Thymus (tissue), 11 donors: ENCODE results near the gene EP400. TPM values are rescaled to one million over a fixed set of nuclear protein-coding genes. Genes with fewer than 3 reads are reported as not detected.
A peak's percentile ranks its signal among the peaks of the same experiment; 100 is the strongest.

Source experiments
- DNase-seq, 9 donors: peaks; one replicate each; pipeline ENCODE4 v3.0.0-alpha.2; 2013; ENCODE audit warnings: low spot score in 9 of 9, low read depth in 6 of 9, missing footprints in 1 of 9
- H3K27ac ChIP-seq, 2 donors: one replicate each; pipeline ENCODE4 v1.5.1; 2013; ENCODE audit warnings: control low read depth in 1 of 2, low read depth in 1 of 2, low read length in 1 of 2, mild to moderate bottlenecking in 1 of 2, moderate library complexity in 1 of 2
- H3K27me3 ChIP-seq, 2 donors: one replicate each; pipeline ENCODE4 v1.5.1; 2013; ENCODE audit warnings: low read length in 1 of 2; ENCODE audit not compliant: control insufficient read depth in 2 of 2, insufficient read depth in 1 of 2
- H3K36me3 ChIP-seq, 2 donors: one replicate each; pipeline ENCODE4 v1.5.1; 2013; ENCODE audit warnings: low read length in 1 of 2, mild to moderate bottlenecking in 1 of 2, moderate library complexity in 1 of 2; ENCODE audit not compliant: control insufficient read depth in 2 of 2, insufficient read depth in 2 of 2
- H3K4me1 ChIP-seq, 2 donors: one replicate each; pipeline ENCODE4 v1.5.1; 2013; ENCODE audit warnings: low read length in 2 of 2; ENCODE audit not compliant: control insufficient read depth in 2 of 2, insufficient read depth in 2 of 2
- H3K4me3 ChIP-seq, 2 donors: one replicate each; pipeline ENCODE4 v1.5.1; 2013; ENCODE audit warnings: low read length in 2 of 2, control low read depth in 1 of 2, mild to moderate bottlenecking in 1 of 2
- H3K9me3 ChIP-seq, 2 donors: one replicate each; pipeline ENCODE4 v1.5.1; 2013; ENCODE audit warnings: low read length in 1 of 2, mild to moderate bottlenecking in 1 of 2; ENCODE audit not compliant: control insufficient read depth in 2 of 2, insufficient read depth in 1 of 2
- WGBS: extraction: QIAGEN DNeasy Blood & Tissue Kit; methylation state at CpG from one replicate; pipeline ENCODE4 v1.1.7; 2013; 5-methylcytosine and 5-hydroxymethylcytosine counted together
- polyA plus RNA-seq: library from polyadenylated mRNA; stranded (reverse); fragments of 200-250 nt; gene quantifications from one replicate; pipeline ENCODE4 v1.2.3, GENCODE V29; 2013
- total RNA-seq: library from RNA; stranded (reverse); fragments of 120-200 nt; gene quantifications from one replicate; pipeline ENCODE4 v1.2.4, GENCODE V29; 2013
- donor health status: healthy.

EP400 gene
- total and polyA plus RNA-seq, 2 donors, result 4.6 to 28.9 TPM

DNA sequence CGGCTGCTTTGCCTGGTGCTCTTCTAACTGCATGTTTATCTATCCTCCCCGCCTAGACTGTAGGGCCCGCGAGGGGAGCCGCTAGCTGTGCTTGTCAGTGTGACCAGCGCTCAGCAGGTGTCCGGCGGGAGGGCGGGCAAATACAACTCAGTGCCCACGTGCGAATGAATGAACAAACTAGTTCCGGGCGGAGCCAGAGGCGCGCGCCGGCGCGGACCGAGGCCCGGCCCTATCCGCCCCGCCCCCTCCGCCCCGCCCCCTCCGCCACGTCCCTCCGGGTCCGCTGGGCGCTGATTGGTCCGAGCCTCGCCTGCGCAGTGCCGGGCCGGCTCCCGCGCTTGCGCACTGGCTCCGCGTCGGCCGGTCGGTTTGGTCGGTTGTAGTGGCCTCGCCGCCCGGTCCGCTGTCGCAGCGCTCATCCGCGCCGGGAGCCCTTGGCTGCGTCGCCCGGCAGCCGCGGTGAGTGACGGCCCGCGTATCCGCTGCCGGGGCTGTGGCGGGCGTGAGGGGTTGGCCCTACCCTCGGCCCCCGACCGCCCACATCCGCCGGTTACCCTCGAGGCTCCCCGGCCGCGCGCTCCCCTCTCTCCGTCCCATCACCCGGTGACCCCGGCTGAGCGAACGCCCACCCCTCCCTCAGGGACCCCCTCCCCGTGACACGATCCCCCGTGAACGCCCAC, 134.3 kb downstream of the EP400 start:
- under 1% methylated on average over 84 of the region's 84 CpGs for WGBS
- H3K4me1 ChIP-seq, result peaks cover 7 to 12% of the 10 kb centered on the region in 2 donors
- peak overlapping the region in 1 of 2 donors; percentile 22 for H3K27ac ChIP-seq
- no peaks in the 10 kb centered on the region for H3K9me3 ChIP-seq
- H3K36me3 ChIP-seq, result peaks cover 4% of the 10 kb centered on the region in 2 donors
- peak; percentile 42 to 88 (median 71) for DNase-seq
- peak overlapping the region; percentile 58 to 60 for H3K4me3 ChIP-seq
- no peaks in the 10 kb centered on the region for H3K27me3 ChIP-seq

DNA sequence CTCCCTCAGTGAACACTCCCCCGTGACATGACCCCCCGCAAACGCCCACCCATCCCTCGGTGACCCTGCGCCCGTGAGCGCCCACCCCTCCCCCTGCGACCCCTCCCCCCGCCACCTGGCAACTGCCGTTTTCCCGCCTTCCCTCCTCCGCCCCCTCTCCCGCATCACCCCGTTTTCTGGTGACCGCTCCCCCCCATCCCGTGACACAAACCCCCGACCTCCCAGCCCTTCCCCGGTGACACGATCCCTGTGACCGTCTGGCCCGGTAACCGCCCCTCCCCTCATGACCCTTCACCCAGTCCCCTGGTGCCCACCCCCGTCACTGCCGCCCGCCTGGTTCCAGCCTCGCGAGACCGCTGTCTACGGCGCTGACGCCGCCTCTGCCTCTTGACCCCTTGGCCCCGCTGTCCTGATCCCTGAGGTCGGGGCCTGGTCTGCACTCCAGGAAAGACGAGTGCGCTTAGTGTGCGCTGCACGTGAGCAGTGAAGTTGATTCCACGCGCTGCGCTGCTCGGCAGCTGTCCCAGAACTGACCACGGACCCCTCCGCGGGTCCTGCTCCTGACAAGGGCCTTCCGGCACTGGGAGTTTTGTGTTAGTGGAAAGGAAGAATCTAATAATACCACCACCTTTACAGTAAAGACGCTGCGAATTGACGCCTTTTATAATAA, 135.0 kb downstream of the EP400 start:
- H3K4me1 ChIP-seq, result peaks cover 7 to 12% of the 10 kb centered on the region in 2 donors
- peak in 1 of 9 donors; percentile 28 for DNase-seq

DNA sequence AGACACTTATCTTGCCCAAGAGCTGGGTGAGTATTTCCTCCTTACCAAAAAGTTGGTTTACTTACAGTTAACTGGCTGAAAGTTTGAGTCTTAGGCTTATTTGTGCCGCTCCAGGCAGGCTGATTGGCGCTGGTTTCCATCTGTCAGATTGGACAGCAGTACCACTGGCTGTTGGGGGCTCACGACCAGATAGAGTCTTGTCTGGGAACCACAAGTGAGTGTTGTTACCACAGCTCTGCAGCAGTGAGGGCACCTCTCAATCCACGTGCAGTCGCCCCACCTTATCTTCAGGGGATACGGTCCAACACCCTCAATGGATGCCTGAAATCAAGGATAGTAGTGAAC, 135.5 kb downstream of the EP400 start:
- DNase-seq, result no peak

More for the DNA sequence above, 135.0 kb downstream of the EP400 start:
- Histone ChIP-seq H3K4me3 (peak overlapping the region; percentile 58 to 60), H3K9me3 (no peaks in the 10 kb centered on the region), H3K27me3 (no peaks in the 10 kb centered on the region), H3K27ac (peak overlapping the region in 1 of 2 donors; percentile 0), H3K36me3 (peaks cover 2 to 4% of the 10 kb centered on the region in 2 donors)
- WGBS, result 3% methylated on average over 49 of the region's 49 CpGs

DNA sequence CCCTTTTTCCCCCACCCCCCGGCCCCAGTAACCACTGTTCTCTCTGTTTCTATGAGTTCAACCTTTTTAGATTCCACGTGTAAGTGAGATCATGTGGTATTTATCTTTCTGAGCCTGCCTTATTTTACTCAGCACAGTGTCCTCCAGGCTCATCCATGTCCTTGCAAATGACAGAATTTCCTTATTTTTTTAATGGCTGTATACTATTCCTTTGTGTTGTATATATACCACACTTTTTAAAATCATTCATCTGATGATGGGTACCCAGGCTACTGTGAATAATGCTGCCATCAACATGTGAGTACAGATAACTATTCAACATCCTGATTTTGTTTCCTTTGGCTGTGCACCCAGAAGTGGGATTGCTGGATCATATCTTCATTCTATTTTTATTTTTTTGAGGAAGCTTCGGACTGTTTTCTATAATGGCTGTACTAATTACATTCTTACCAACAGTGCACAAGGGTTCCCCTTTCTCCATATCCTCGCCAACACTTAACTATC, 139.7 kb downstream of the EP400 start:
- Histone ChIP-seq H3K4me1 (peaks cover 3 to 6% of the 10 kb centered on the region in 2 donors), H3K27ac (no peak overlapping the region), H3K9me3 (no peaks in the 10 kb centered on the region), H3K27me3 (no peaks in the 10 kb centered on the region), H3K4me3 (no peak overlapping the region), H3K36me3 (peaks cover 0 to 4% of the 10 kb centered on the region in 2 donors)
- 97% methylated on average over 4 of the region's 4 CpGs for whole genome bisulfite sequencing
- no peak for DNase-seq

More for the DNA sequence above, 135.5 kb downstream of the EP400 start:
- WGBS, result 63% methylated on average over 6 of the region's 6 CpGs
- H3K4me1 ChIP-seq, result peaks cover 7 to 12% of the 10 kb centered on the region in 2 donors
- peak overlapping the region; percentile 58 to 60 for H3K4me3 ChIP-seq
- H3K36me3 ChIP-seq, result peaks cover 0 to 4% of the 10 kb centered on the region in 2 donors
- H3K9me3 ChIP-seq, result no peaks in the 10 kb centered on the region
- H3K27ac ChIP-seq, result no peak overlapping the region
- H3K27me3 ChIP-seq, result no peaks in the 10 kb centered on the region

DNA sequence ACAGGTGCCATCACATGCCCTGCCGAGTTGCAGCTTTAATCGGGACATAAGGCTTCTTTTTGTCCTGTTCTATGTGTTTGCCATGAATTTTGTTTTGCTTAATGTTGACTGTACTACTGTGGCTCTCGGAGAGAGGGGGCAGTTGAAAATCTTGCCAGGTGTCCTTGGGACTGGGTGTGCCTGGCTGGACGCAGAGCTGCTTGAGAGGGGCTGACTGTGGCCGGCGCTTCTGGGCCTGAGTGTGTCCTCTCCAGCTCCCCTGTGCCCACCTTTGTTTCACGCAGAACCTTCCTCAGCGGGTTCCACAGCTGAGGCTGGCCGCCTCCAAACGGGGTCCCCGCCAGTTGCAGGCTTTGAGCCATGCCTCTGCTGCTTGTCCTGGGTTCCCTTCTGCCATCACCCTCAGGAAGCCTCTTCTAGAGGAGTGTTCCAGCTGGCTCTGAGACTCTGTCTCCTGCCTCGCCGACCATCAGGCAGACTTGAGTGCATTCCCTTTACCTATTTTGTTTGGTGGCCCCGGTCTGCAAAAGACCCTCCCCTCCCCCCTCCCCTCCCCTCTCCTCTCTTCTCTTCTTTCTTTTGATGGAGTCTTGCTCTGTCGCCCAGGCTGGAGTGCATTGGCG, 144.6 kb downstream of the EP400 start:
- H3K4me1 ChIP-seq, result no peaks in the 10 kb centered on the region
- DNase-seq, result no peak
- no peak overlapping the region for H3K27ac ChIP-seq
- 98% methylated on average over 16 of the region's 16 CpGs for WGBS
- H3K27me3 ChIP-seq, result no peaks in the 10 kb centered on the region
- H3K9me3 ChIP-seq, result peaks cover 0 to 4% of the 10 kb centered on the region in 2 donors
- peaks cover 3 to 5% of the 10 kb centered on the region in 2 donors for H3K36me3 ChIP-seq
- H3K4me3 ChIP-seq, result no peak overlapping the region

DNA sequence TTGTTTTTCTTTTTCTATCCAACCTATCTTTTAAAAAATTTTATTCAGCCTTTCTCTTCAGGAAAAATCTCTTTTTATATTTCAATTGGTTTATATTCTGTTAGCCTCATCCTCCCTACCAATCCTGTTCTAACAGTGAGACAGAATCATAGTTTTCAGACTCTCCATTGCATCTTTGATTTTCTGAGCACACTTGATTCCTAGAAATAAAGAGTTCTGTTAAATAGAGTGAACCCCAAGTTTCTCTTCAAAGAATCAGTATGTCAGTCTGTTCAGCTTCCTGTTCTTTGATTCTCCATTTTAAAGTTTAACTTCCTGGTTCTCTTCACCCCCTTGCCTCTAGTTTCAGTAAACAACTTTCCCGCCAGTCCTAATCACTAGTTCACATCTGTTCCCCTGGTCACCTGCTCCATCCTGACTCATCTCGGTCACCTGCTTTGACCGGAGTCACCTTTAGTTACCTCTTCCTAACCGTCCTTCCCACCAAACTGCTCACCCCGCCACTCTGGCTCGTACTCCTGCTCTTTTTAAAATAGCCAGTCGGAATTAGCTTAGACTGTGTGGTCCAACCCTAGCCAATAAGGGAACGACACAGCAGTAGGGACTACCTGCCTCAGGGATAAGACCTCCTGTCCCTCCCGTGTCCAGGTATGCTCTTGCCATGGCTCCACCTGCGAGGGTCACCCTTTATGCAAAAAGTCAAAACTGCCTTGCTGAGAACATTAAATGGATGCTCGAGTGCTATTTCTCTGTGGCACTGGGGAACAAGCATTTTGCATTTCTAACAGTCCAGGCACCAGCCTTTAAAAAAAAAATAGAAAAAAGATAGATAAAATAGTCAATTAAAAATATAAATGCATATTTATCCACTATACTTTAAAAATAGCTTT, 146.0 kb downstream of the EP400 start:
- WGBS, result 92% methylated on average over 11 of the region's 11 CpGs
- Histone ChIP-seq H3K4me1 (no peaks in the 10 kb centered on the region), H3K4me3 (no peak overlapping the region), H3K27ac (no peak overlapping the region), H3K27me3 (no peaks in the 10 kb centered on the region), H3K36me3 (peaks cover 3 to 11% of the 10 kb centered on the region in 2 donors), H3K9me3 (peaks cover 0 to 4% of the 10 kb centered on the region in 2 donors)
- DNase-seq, result no peak

DNA sequence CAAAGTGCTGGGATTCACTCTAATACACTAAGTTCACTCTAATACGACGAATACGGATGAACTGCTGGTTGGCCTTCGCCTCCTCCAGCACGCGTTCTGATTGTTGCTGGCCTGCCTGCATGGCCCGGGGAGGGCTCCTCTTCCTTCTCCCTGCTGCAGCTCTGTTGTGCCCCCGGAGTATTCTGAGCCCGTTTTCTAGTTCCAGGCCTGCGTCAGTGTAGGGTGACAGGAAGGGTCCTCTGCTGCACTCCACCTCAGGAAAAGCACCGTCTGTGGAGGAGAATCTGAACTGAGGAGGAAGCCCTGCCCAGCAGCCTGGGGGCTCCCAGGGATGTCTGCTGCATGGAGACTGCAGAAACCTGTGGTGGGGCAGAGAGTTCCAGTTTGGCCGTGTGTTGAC, 150.0 kb downstream of the EP400 start:
- no peak for DNase-seq
- Histone ChIP-seq H3K27ac (no peak overlapping the region), H3K36me3 (peaks cover 3 to 5% of the 10 kb centered on the region in 2 donors), H3K4me3 (no peak overlapping the region), H3K4me1 (no peaks in the 10 kb centered on the region), H3K27me3 (no peaks in the 10 kb centered on the region), H3K9me3 (peaks cover 0 to 4% of the 10 kb centered on the region in 2 donors)
- WGBS, result 97% methylated on average over 12 of the region's 12 CpGs

DNA sequence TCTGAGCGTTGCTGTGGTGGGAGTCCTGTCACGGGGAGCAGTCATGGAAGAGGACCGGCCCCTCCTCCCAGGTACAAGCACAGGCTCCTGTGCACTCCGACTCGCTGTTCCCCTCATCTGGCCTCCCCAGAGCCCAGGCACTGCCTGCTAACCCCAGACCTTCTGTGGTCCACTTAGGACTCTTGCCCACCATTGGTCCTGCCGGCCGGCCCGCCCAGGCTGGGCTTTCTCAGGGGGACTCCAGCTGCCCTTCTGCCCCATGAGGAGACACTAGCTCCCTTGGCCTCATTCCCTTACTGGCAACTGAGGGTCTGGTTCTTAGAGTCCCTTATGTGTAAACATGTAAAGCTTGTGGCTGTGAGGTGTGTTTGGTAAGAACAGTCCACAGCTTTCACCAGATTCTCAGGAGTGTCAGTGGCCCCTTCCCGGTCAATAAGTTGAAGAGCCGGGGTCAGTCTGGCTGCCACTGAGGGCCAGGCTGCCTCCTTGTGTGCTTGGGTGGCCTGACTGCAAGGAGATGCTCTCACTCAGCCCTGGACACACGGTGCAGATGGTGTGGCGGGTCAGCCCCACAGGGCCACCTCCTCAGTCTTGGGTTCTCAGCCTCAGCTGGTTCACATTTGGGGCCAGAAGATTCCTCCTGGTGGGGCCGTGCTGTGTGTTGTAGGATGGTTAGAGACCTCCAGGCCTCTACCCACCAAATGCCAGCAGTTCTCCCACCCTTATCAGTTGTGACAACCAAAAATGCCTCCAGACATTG, 150.7 kb downstream of the EP400 start:
- DNase-seq, result no peak
- H3K9me3 ChIP-seq, result peaks cover 0 to 4% of the 10 kb centered on the region in 2 donors
- peaks cover 3 to 10% of the 10 kb centered on the region in 2 donors for H3K36me3 ChIP-seq
- WGBS, result 98% methylated on average over 13 of the region's 13 CpGs
- H3K27me3 ChIP-seq, result no peaks in the 10 kb centered on the region
- no peak overlapping the region for H3K27ac ChIP-seq
- no peak overlapping the region for H3K4me3 ChIP-seq
- no peaks in the 10 kb centered on the region for H3K4me1 ChIP-seq
